Heart left ventricle (tissue), 13 donors: ENCODE results near the gene ZNHIT3.

Experiments
- POLR2A ChIP-seq, 2 donors: fragments of 450-650 bp; IDR thresholded peaks; one replicate each; pipeline ENCODE4 v1.6.1; 2017; ENCODE audit warnings: antibody characterized with exemption in 2 of 2, mild to moderate bottlenecking in 2 of 2, moderate library complexity in 2 of 2
- TF ChIP-seq, protein P1 (sequence below), 12 donors: fragments of 200-600 bp; sonication (generic) in 4 of 12; IDR thresholded peaks; one replicate each; pipeline versions ENCODE4 v1.5.0 to v1.8.0; 2018 to 2022; ENCODE audit warnings: antibody characterized with exemption in 12 of 12, mild to moderate bottlenecking in 5 of 12
- donor health status: ischemic (EF 13 %, LVEDD 7.1; RV severe dilation, severe dysfunction).
- donor health status: DM: no; HTN: yes; CAD: no.
- donor health status: DM: no; HTN: no; CAD: no.
- donor health status: ischemic (EF 25% LVEDD 6.9; RV normal size, moderate dysfunction).
- donor health status: ischemic (EF 25% LVEDD 5.7; RV mildly dilated, moderate dysfunction).
- donor health status: ischemic (EF 35%, LVEDD 5.7; RV mildly dilated, moderate dysfunction).
- donor health status: nonischemic (EF 11% LVEDD 7.7; RV severe dilation, severe dysfunction).
- donor health status: DM: yes; HTN: yes; CAD: no.
- donor health status: PGD.
- donor health status: ischemic (EF 29% LVEDD 5.4; RV normal size, mild dysfunction).
- donor health status: nonischemic (EF 23%, LVEDD 6.1; RV moderate dilation, normal function).

DNA sequence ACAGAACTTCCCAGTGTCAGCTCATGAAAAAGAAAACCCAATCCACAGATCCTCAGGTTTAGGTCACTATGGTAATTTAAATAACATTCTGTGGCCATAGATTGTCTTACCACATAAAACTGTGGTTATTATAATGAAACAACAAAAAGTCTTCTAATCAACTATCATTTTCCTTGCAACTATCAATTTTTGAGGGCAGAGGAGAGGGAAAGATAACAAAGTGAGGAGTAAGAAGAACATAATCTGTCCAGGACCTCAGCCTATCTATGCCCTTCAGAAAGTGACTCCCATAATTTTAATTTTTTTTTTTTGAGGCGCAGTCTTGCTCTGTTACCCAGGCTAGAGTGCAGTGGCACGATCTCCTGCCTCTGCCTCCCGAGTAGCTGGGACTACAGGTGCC, 54.2 kb downstream of the ZNHIT3 start:
- TF ChIP-seq, protein P1, sequence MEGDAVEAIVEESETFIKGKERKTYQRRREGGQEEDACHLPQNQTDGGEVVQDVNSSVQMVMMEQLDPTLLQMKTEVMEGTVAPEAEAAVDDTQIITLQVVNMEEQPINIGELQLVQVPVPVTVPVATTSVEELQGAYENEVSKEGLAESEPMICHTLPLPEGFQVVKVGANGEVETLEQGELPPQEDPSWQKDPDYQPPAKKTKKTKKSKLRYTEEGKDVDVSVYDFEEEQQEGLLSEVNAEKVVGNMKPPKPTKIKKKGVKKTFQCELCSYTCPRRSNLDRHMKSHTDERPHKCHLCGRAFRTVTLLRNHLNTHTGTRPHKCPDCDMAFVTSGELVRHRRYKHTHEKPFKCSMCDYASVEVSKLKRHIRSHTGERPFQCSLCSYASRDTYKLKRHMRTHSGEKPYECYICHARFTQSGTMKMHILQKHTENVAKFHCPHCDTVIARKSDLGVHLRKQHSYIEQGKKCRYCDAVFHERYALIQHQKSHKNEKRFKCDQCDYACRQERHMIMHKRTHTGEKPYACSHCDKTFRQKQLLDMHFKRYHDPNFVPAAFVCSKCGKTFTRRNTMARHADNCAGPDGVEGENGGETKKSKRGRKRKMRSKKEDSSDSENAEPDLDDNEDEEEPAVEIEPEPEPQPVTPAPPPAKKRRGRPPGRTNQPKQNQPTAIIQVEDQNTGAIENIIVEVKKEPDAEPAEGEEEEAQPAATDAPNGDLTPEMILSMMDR (IDR thresholded peaks at IDR 0.05) = no peak
- TF ChIP-seq POLR2A (IDR thresholded peaks at IDR 0.05) = no peak
